SK-N-SH (cell line): ENCODE measurements around the gene ANAPC2. TPM values are rescaled to one million over a fixed set of nuclear protein-coding genes. Genes with fewer than 3 reads are reported as not detected.
A peak's percentile ranks its signal among the peaks of the same experiment; 100 is the strongest.

Experiments
- CTCF ChIA-PET: fragments of 300-600, 350-600 bp; formaldehyde crosslinking; extraction: SDS; loops from one replicate; lab custom pipeline; 2021; lab: Yijun Ruan, JAX
- POLR2A ChIA-PET: fragments of 350-600 bp; sonication (Branson Sonifier 250); formaldehyde crosslinking; extraction: SDS; loops from one replicate; lab custom pipeline; 2020; ENCODE audit warnings: antibody characterized with exemption, inconsistent platforms; lab: Yijun Ruan, JAX
- DNase-seq: peaks from one replicate; pipeline ENCODE4 v3.0.0; 2012
- H2AFZ ChIP-seq: fragments of 200-600 bp; sonication (generic); 2 replicates; pipeline ENCODE4 v1.8.1; 2016; ENCODE audit warnings: antibody characterized with exemption, mild to moderate bottlenecking, low read depth
- H3F3A ChIP-seq: fragments of 200-600 bp; sonication (generic); replicated peaks from 2 replicates; pipeline ENCODE3; 2016; ENCODE audit warnings: antibody characterized with exemption, mild to moderate bottlenecking; ENCODE audit not compliant: insufficient read depth
- H3K27ac ChIP-seq, 2 experiments: fragments of 200-500 bp in 1 of 2; fragments of 200-600 bp in 1 of 2; sonication (Bioruptor generic) in 1 of 2; sonication (generic), shearing (Covaris generic) in 1 of 2; 2 replicates each; pipeline versions ENCODE4 v1.5.1 to v1.6.1; 2014 to 2016; ENCODE audit warnings: low read depth in 2 of 2, inconsistent platforms in 1 of 2, low read length in 1 of 2, mild to moderate bottlenecking in 1 of 2, mixed read lengths in 1 of 2
- H3K27me3 ChIP-seq: fragments of 200-600 bp; sonication (generic), shearing (Covaris generic); 2 replicates; pipeline ENCODE4 v1.6.1; 2016; ENCODE audit warnings: mixed run types; ENCODE audit not compliant: insufficient read depth
- H3K36me3 ChIP-seq, 2 experiments: fragments of 200-500 bp in 1 of 2; fragments of 200-600 bp in 1 of 2; sonication (Bioruptor generic) in 1 of 2; sonication (generic) in 1 of 2; replicated peaks in 1 of 2; 2 replicates each; pipeline versions ENCODE3 to v1.5.1; 2014 to 2016; ENCODE audit warnings: low read length in 1 of 2, mild to moderate bottlenecking in 1 of 2; ENCODE audit not compliant: insufficient read depth in 2 of 2, control insufficient read depth in 1 of 2
- H3K4me1 ChIP-seq, 2 experiments: fragments of 200-500 bp in 1 of 2; fragments of 200-600 bp in 1 of 2; sonication (Bioruptor generic) in 1 of 2; sonication (generic), shearing (Covaris generic) in 1 of 2; 2 replicates each; pipeline versions ENCODE4 v1.5.1 to v1.6.1; 2014 to 2016; ENCODE audit warnings: low read depth in 1 of 2, low read length in 1 of 2, mixed run types in 1 of 2; ENCODE audit not compliant: insufficient read depth in 2 of 2, control insufficient read depth in 1 of 2
- H3K4me2 ChIP-seq: fragments of 200-600 bp; sonication (generic), shearing (Covaris generic); 2 replicates; pipeline ENCODE4 v1.6.1; 2017; ENCODE audit warnings: mixed run types
- H3K4me3 ChIP-seq, 2 experiments: fragments of 200-500 bp in 1 of 2; fragments of 200-600 bp in 1 of 2; sonication (Bioruptor generic) in 1 of 2; sonication (generic), shearing (Covaris generic) in 1 of 2; 2 replicates each; pipeline versions ENCODE4 v1.5.1 to v1.8.1; 2014 to 2016; ENCODE audit warnings: low read depth in 2 of 2, inconsistent platforms in 1 of 2, low read length in 1 of 2, mild to moderate bottlenecking in 1 of 2, mixed read lengths in 1 of 2, moderate library complexity in 1 of 2
- H3K79me2 ChIP-seq: fragments of 200-600 bp; sonication (generic); 2 replicates; pipeline ENCODE4 v1.8.1; 2017; ENCODE audit warnings: mild to moderate bottlenecking; ENCODE audit not compliant: insufficient read depth
- H3K9ac ChIP-seq: fragments of 200-600 bp; sonication (generic); 2 replicates; pipeline ENCODE4 v1.6.1; 2017; ENCODE audit warnings: mixed run types
- H3K9me2 ChIP-seq: fragments of 200-600 bp; sonication (generic); 2 replicates; pipeline ENCODE4 v1.6.1; 2017; ENCODE audit warnings: mixed run types
- H3K9me3 ChIP-seq: fragments of 200-600 bp; sonication (generic); 2 replicates; pipeline ENCODE4 v1.6.1; 2017; ENCODE audit warnings: mixed run types, mild to moderate bottlenecking, moderate library complexity
- H4K20me1 ChIP-seq: fragments of 200-600 bp; sonication (generic); 2 replicates; pipeline ENCODE4 v1.6.1; 2017; ENCODE audit warnings: mild to moderate bottlenecking, mixed run types; ENCODE audit not compliant: insufficient read depth
- CHD2 ChIP-seq: fragments of 150-350 bp; IDR thresholded peaks from 2 replicates; pipeline ENCODE4 v1.6.1; 2018; ENCODE audit warnings: low read length; ENCODE audit not compliant: partially characterized antibody
- FOSL2 ChIP-seq: IDR thresholded peaks from 2 replicates; pipeline ENCODE4 v1.4.0; 2012; ENCODE audit warnings: low read depth, mild to moderate bottlenecking, moderate library complexity, borderline replicate concordance
- FOXJ3 ChIP-seq: sonication (generic); formaldehyde crosslinking; IDR thresholded peaks from 2 replicates; pipeline ENCODE4 v1.5.1; 2020; ENCODE audit warnings: mild to moderate bottlenecking, missing genetic modification reagents
- GABPA ChIP-seq: IDR thresholded peaks from 2 replicates; pipeline ENCODE4 v1.4.0; 2012; ENCODE audit warnings: low read depth, mild to moderate bottlenecking
- MEF2A ChIP-seq: IDR thresholded peaks from 2 replicates; pipeline ENCODE4 v1.4.0; 2012; ENCODE audit warnings: low read depth, borderline replicate concordance
- POLR2AphosphoS5 ChIP-seq: IDR thresholded peaks from 2 replicates; pipeline ENCODE4 v1.6.1; 2012; ENCODE audit warnings: low read depth, low read length
- RFX5 ChIP-seq: IDR thresholded peaks from 2 replicates; pipeline ENCODE4 v1.6.1; 2012; ENCODE audit warnings: mild to moderate bottlenecking, improper control_type of control experiment, low read length
- SMC3 ChIP-seq: IDR thresholded peaks from 2 replicates; pipeline ENCODE4 v1.6.1; 2012; ENCODE audit warnings: low read depth, low read length, improper control_type of control experiment
- YY1 ChIP-seq: IDR thresholded peaks from 2 replicates; pipeline ENCODE4 v1.4.0; 2012; ENCODE audit warnings: low read depth, mild to moderate bottlenecking
- WGBS: methylation state at CpG from one replicate; pipeline ENCODE4 v1.1.6; 2017; ENCODE audit warnings: low lambda C conversion rate; 5-methylcytosine and 5-hydroxymethylcytosine counted together
- polyA plus RNA-seq, 3 experiments: library from polyadenylated mRNA; depleted of rRNA; stranded (reverse); fragments of >200 nt; gene quantifications; 2 replicates each; pipeline ENCODE4 v1.2.3, GENCODE V29; 2012
- TF ChIP-seq, protein P1 (sequence below): fragments of 200-600 bp; sonication (generic); IDR thresholded peaks from 2 replicates; pipeline ENCODE4 v1.6.1; 2017; ENCODE audit warnings: antibody characterized with exemption, mild to moderate bottlenecking, moderate library complexity
- TF ChIP-seq, protein P2 (sequence below): IDR thresholded peaks from 2 replicates; pipeline ENCODE4; 2012
- TF ChIP-seq, protein P3 (sequence below): IDR thresholded peaks from 2 replicates; pipeline ENCODE4 v1.4.0; 2012; ENCODE audit warnings: low read depth
- TF ChIP-seq, protein P4 (sequence below): IDR thresholded peaks from 2 replicates; pipeline ENCODE4 v1.4.0; 2012; ENCODE audit warnings: low read depth, borderline replicate concordance
- TF ChIP-seq, protein P5 (sequence below): IDR thresholded peaks from 2 replicates; pipeline ENCODE4 v1.6.1; 2012; ENCODE audit warnings: mild to moderate bottlenecking, low read depth, low read length, moderate library complexity

The ANAPC2 gene
- polyA plus RNA-seq, 1 of the 3 experiments (the other 2 are of a cell fraction), result 35.1 TPM

DNA sequence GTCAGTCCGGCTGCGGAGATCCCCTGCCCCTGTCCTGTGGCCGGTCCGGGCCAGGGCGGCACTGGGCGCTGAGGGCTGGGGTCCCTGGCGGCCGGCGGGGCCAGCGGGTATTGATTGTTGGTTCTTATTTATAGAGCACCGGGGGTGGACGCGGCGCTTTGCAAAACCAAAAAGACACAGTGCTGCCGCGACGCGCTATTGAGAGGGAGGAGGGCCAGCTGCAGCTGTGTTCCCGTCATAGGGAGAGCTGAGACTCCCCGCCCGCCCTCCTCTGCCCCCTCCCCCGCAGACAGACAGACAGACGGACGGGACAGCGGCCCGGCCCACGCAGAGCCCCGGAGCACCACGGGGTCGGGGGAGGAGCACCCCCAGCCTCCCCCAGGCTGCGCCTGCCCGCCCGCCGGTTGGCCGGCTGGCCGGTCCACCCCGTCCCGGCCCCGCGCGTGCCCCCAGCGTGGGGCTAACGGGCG is 21.0 kb downstream of the ANAPC2 start:
- no peak for TF ChIP-seq CHD2
- no peak for TF ChIP-seq FOSL2
- TF ChIP-seq, protein P1, sequence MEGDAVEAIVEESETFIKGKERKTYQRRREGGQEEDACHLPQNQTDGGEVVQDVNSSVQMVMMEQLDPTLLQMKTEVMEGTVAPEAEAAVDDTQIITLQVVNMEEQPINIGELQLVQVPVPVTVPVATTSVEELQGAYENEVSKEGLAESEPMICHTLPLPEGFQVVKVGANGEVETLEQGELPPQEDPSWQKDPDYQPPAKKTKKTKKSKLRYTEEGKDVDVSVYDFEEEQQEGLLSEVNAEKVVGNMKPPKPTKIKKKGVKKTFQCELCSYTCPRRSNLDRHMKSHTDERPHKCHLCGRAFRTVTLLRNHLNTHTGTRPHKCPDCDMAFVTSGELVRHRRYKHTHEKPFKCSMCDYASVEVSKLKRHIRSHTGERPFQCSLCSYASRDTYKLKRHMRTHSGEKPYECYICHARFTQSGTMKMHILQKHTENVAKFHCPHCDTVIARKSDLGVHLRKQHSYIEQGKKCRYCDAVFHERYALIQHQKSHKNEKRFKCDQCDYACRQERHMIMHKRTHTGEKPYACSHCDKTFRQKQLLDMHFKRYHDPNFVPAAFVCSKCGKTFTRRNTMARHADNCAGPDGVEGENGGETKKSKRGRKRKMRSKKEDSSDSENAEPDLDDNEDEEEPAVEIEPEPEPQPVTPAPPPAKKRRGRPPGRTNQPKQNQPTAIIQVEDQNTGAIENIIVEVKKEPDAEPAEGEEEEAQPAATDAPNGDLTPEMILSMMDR, result no peak
- TF ChIP-seq MEF2A, result no peak
- TF ChIP-seq GABPA, result no peak
- no peak for TF ChIP-seq YY1
- TF ChIP-seq SMC3, result no peak
- TF ChIP-seq, protein P2, sequence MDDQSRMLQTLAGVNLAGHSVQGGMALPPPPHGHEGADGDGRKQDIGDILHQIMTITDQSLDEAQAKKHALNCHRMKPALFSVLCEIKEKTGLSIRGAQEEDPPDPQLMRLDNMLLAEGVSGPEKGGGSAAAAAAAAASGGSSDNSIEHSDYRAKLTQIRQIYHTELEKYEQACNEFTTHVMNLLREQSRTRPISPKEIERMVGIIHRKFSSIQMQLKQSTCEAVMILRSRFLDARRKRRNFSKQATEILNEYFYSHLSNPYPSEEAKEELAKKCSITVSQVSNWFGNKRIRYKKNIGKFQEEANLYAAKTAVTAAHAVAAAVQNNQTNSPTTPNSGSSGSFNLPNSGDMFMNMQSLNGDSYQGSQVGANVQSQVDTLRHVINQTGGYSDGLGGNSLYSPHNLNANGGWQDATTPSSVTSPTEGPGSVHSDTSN, result no peak
- TF ChIP-seq, protein P3, sequence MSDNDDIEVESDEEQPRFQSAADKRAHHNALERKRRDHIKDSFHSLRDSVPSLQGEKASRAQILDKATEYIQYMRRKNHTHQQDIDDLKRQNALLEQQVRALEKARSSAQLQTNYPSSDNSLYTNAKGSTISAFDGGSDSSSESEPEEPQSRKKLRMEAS, result no peak
- no peak for TF ChIP-seq RFX5
- ChIA-PET CTCF (interaction anchor here (0.6 kb wide), 1 partner anchor 103 kb away, joined by 3 read pairs; no protein-coding TSS in a partner anchor), POLR2A (interaction anchor here (1.8 kb wide), 1 partner anchor 38 kb away, joined by 5 read pairs; no protein-coding TSS in a partner anchor)
- peaks cover 40% of the 10 kb centered on the region for H3K27me3 ChIP-seq
- H3K9me2 ChIP-seq, result no peaks in the 10 kb centered on the region
- no peaks in the 10 kb centered on the region for H3F3A ChIP-seq
- no peak overlapping the region for H3K9ac ChIP-seq
- peak; percentile 60 for DNase-seq
- H3K27ac ChIP-seq, result no peak overlapping the region
- peaks cover 0 to 4% of the 10 kb centered on the region in 2 experiments; a peak in 1 of 4 replicates for H3K4me1 ChIP-seq
- no peaks in the 10 kb centered on the region for H4K20me1 ChIP-seq
- 8% methylated on average over 5 of the region's 44 CpGs for WGBS
- H3K4me3 ChIP-seq, result no peak overlapping the region; a peak in 1 of 4 replicates
- no peaks in the 10 kb centered on the region for H3K36me3 ChIP-seq
- H3K9me3 ChIP-seq, result no peaks in the 10 kb centered on the region
- no peak overlapping the region for H2AFZ ChIP-seq
- H3K79me2 ChIP-seq, result no peaks in the 10 kb centered on the region
- H3K4me2 ChIP-seq, result no peak overlapping the region

DNA sequence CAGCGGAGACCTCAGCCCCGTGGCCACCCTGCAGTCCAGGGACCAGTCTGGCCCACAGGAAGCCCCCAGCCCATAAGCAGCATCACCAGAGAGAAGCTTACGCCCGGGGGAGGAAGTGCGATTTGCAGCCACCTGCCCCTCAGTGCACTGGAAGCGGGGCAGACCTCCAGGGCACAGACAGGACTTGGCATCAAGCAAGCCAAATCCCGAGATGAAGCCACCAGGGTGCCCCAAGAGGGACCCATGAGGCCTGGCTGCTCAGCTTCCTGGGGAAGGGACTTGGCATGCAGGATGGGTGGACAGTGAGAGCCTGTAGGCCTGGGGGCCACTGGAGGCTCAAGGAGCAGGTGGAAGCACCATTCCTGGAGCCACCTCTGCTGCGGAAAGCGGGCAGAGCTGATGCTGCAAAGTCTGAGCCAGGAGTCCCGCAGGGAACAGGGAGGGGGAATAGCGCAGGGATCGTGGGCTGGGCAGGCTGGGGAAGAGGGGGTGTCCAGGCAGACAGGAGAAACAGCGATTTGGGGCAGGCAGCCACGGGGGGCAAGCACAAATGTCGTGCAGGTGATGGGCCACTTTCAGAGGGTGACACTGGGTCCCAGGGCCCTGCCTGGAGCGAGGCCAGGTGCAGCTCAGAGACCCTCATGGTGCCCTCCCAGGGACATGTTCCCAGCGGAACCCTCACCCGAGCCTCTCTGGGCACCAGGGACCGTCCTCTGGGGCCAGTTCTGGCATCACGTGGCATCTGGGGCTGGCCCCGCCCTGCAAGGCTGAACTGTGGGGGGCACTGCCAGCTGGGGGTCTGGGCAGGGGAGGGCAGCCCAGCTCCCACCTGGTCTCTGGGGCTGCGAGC is 21.8 kb downstream of the ANAPC2 start:
- CTCF ChIA-PET, result interaction anchor here (0.6 to 0.8 kb wide), 2 partner anchors 102 to 135 kb away, joined by 3 read pairs; partner anchors contain the start of gene NRARP
- H3K4me3 ChIP-seq, result no peak overlapping the region
- 17% methylated on average over 10 of the region's 22 CpGs for WGBS
- TF ChIP-seq, protein P4, sequence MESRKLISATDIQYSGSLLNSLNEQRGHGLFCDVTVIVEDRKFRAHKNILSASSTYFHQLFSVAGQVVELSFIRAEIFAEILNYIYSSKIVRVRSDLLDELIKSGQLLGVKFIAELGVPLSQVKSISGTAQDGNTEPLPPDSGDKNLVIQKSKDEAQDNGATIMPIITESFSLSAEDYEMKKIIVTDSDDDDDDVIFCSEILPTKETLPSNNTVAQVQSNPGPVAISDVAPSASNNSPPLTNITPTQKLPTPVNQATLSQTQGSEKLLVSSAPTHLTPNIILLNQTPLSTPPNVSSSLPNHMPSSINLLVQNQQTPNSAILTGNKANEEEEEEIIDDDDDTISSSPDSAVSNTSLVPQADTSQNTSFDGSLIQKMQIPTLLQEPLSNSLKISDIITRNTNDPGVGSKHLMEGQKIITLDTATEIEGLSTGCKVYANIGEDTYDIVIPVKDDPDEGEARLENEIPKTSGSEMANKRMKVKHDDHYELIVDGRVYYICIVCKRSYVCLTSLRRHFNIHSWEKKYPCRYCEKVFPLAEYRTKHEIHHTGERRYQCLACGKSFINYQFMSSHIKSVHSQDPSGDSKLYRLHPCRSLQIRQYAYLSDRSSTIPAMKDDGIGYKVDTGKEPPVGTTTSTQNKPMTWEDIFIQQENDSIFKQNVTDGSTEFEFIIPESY, result no peak
- no peak for TF ChIP-seq FOXJ3 (CRISPR knock-in tag)
- no peak for TF ChIP-seq YY1
- no peak for TF ChIP-seq POLR2AphosphoS5
- TF ChIP-seq, protein P5, sequence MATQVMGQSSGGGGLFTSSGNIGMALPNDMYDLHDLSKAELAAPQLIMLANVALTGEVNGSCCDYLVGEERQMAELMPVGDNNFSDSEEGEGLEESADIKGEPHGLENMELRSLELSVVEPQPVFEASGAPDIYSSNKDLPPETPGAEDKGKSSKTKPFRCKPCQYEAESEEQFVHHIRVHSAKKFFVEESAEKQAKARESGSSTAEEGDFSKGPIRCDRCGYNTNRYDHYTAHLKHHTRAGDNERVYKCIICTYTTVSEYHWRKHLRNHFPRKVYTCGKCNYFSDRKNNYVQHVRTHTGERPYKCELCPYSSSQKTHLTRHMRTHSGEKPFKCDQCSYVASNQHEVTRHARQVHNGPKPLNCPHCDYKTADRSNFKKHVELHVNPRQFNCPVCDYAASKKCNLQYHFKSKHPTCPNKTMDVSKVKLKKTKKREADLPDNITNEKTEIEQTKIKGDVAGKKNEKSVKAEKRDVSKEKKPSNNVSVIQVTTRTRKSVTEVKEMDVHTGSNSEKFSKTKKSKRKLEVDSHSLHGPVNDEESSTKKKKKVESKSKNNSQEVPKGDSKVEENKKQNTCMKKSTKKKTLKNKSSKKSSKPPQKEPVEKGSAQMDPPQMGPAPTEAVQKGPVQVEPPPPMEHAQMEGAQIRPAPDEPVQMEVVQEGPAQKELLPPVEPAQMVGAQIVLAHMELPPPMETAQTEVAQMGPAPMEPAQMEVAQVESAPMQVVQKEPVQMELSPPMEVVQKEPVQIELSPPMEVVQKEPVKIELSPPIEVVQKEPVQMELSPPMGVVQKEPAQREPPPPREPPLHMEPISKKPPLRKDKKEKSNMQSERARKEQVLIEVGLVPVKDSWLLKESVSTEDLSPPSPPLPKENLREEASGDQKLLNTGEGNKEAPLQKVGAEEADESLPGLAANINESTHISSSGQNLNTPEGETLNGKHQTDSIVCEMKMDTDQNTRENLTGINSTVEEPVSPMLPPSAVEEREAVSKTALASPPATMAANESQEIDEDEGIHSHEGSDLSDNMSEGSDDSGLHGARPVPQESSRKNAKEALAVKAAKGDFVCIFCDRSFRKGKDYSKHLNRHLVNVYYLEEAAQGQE, result no peak
- TF ChIP-seq CHD2, result no peak

More for the DNA sequence above, 21.8 kb downstream of the ANAPC2 start:
- Histone ChIP-seq H3K4me1 (peaks cover 0 to 4% of the 10 kb centered on the region in 2 experiments; a peak in 1 of 4 replicates), H3K4me2 (no peak overlapping the region), H3K9me2 (no peaks in the 10 kb centered on the region), H4K20me1 (no peaks in the 10 kb centered on the region), H3K9me3 (no peaks in the 10 kb centered on the region), H3K27ac (no peak overlapping the region), H3K79me2 (no peaks in the 10 kb centered on the region), H3K36me3 (no peaks in the 10 kb centered on the region), H3K9ac (no peak overlapping the region), H3F3A (no peaks in the 10 kb centered on the region), H2AFZ (no peak overlapping the region), H3K27me3 (peaks cover 40% of the 10 kb centered on the region)
- POLR2A ChIA-PET, result no interaction called here
- peak; percentile 50 for DNase-seq
